HEK293 (cell line): ENCODE data around the gene TEPSIN.
A peak's percentile ranks its signal among the peaks of the same experiment; 100 is the strongest.

ENCODE experiments used
- CTCF ChIA-PET: fragments of 350-600 bp; formaldehyde crosslinking; extraction: SDS; loops from one replicate; lab custom pipeline; 2021; ENCODE audit warnings: antibody characterized with exemption; lab: Yijun Ruan, JAX
- POLR2A ChIA-PET: fragments of 300-600 bp; formaldehyde crosslinking; extraction: SDS; loops from one replicate; lab custom pipeline; 2020; ENCODE audit warnings: antibody characterized with exemption, inconsistent platforms; lab: Yijun Ruan, JAX
- H3K27ac ChIP-seq: fragments of 200-500 bp; sonication (Bioruptor generic); 2 replicates; pipeline ENCODE4 v1.5.1; 2014; ENCODE audit warnings: low read depth, low read length, control low read depth, inconsistent platforms; ENCODE audit errors: extremely low read depth
- H3K36me3 ChIP-seq, 2 experiments: fragments of 200-500 bp in 1 of 2; sonication (Bioruptor generic) in 1 of 2; 1 replicate in 1 of 2; 2 replicates in 1 of 2; pipeline ENCODE4 v1.5.1; 2014 to 2017; ENCODE audit warnings: inconsistent platforms in 2 of 2, low read length in 2 of 2; ENCODE audit not compliant: control insufficient read depth in 2 of 2, insufficient read depth in 1 of 2
- H3K4me1 ChIP-seq: fragments of 200-500 bp; sonication (Bioruptor generic); 2 replicates; pipeline ENCODE4 v1.5.1; 2014; ENCODE audit warnings: mild to moderate bottlenecking, low read length, inconsistent platforms; ENCODE audit not compliant: control insufficient read depth, insufficient read depth
- H3K4me3 ChIP-seq: 2 replicates; pipeline ENCODE4 v1.5.1; 2011; ENCODE audit warnings: low read depth, mild to moderate bottlenecking, control low read depth, low read length, moderate library complexity
- H3K9me3 ChIP-seq: fragments of 200-500 bp; sonication (Bioruptor generic); 2 replicates; pipeline ENCODE4 v1.5.1; 2014; ENCODE audit warnings: low read depth, low read length, inconsistent platforms; ENCODE audit not compliant: control insufficient read depth, insufficient read depth
- CTCF ChIP-seq: fragments of 450-650 bp; formaldehyde crosslinking; IDR thresholded peaks from 2 replicates; pipeline ENCODE4 v1.5.1; 2016; ENCODE audit warnings: missing biosample characterization, missing genetic modification characterization
- EGR2 ChIP-seq: fragments of 450-650 bp; formaldehyde crosslinking; IDR thresholded peaks from 2 replicates; pipeline ENCODE4 v1.5.1; 2016; ENCODE audit warnings: low read depth, missing biosample characterization, missing genetic modification characterization
- ELK4 ChIP-seq: IDR thresholded peaks from 2 replicates; pipeline ENCODE4 v1.6.1; 2011; ENCODE audit warnings: mild to moderate bottlenecking, low read depth, low read length, borderline replicate concordance
- FEZF1 ChIP-seq: fragments of 450-650 bp; formaldehyde crosslinking; IDR thresholded peaks from 2 replicates; pipeline ENCODE4 v1.5.1; 2016; ENCODE audit warnings: missing biosample characterization, missing genetic modification characterization
- HOXC10 ChIP-seq: sonication (generic); formaldehyde crosslinking; IDR thresholded peaks from 2 replicates; pipeline ENCODE4 v1.8.1; 2023; ENCODE audit warnings: mild to moderate bottlenecking, missing genetic modification reagents
- KLF1 ChIP-seq: fragments of 450-650 bp; formaldehyde crosslinking; IDR thresholded peaks from 2 replicates; pipeline ENCODE4 v1.5.1; 2016; ENCODE audit warnings: missing biosample characterization, missing genetic modification characterization
- KLF17 ChIP-seq: fragments of 450-650 bp; formaldehyde crosslinking; IDR thresholded peaks from 2 replicates; pipeline ENCODE4 v1.5.1; 2016; ENCODE audit warnings: missing biosample characterization, missing genetic modification characterization
- KLF8 ChIP-seq: fragments of 450-650 bp; formaldehyde crosslinking; IDR thresholded peaks from 2 replicates; pipeline ENCODE4 v1.5.1; 2016; ENCODE audit warnings: missing biosample characterization, missing genetic modification characterization
- MZF1 ChIP-seq: fragments of 450-650 bp; formaldehyde crosslinking; IDR thresholded peaks from 2 replicates; pipeline ENCODE4 v1.5.1; 2017; ENCODE audit warnings: missing biosample characterization, missing genetic modification characterization, borderline replicate concordance
- ZBTB1 ChIP-seq: fragments of 450-650 bp; formaldehyde crosslinking; IDR thresholded peaks from 2 replicates; pipeline ENCODE4 v1.5.1; 2016; ENCODE audit warnings: missing biosample characterization, missing genetic modification characterization
- ZBTB26 ChIP-seq: fragments of 450-650 bp; formaldehyde crosslinking; optimal IDR thresholded peaks from 2 replicates; pipeline ENCODE3; 2016; ENCODE audit warnings: missing biosample characterization, mild to moderate bottlenecking, missing genetic modification characterization
- ZBTB6 ChIP-seq: fragments of 450-650 bp; formaldehyde crosslinking; IDR thresholded peaks from 2 replicates; pipeline ENCODE4 v1.5.1; 2017; ENCODE audit warnings: missing biosample characterization, missing genetic modification characterization
- ZNF10 ChIP-seq: fragments of 450-650 bp; formaldehyde crosslinking; IDR thresholded peaks from 2 replicates; pipeline ENCODE4 v1.5.1; 2017; ENCODE audit warnings: missing biosample characterization, missing genetic modification characterization
- ZNF350 ChIP-seq: fragments of 450-650 bp; formaldehyde crosslinking; IDR thresholded peaks from 2 replicates; pipeline ENCODE4 v1.5.0; 2017; ENCODE audit warnings: missing biosample characterization, mild to moderate bottlenecking, missing genetic modification characterization
- ZNF37A ChIP-seq: fragments of 450-650 bp; IDR thresholded peaks from 2 replicates; pipeline ENCODE4 v1.5.1; 2018; ENCODE audit warnings: missing biosample characterization, missing genetic modification characterization
- ZNF426 ChIP-seq: fragments of 450-650 bp; formaldehyde crosslinking; IDR thresholded peaks from 2 replicates; pipeline ENCODE4 v1.5.1; 2017; ENCODE audit warnings: missing biosample characterization, missing genetic modification characterization, mild to moderate bottlenecking, inconsistent platforms, moderate library complexity
- ZNF555 ChIP-seq: fragments of 450-650 bp; formaldehyde crosslinking; conservative IDR thresholded peaks from 2 replicates; pipeline ENCODE4 v1.5.1; 2017; ENCODE audit warnings: missing biosample characterization, mild to moderate bottlenecking, missing genetic modification characterization, inconsistent platforms
- ZNF621 ChIP-seq: fragments of 450-650 bp; formaldehyde crosslinking; IDR thresholded peaks from 2 replicates; pipeline ENCODE4 v1.5.1; 2017; ENCODE audit warnings: missing biosample characterization, missing genetic modification characterization
- ZNF623 ChIP-seq: fragments of 450-650 bp; formaldehyde crosslinking; IDR thresholded peaks from 2 replicates; pipeline ENCODE4 v1.5.1; 2016; ENCODE audit warnings: missing biosample characterization, missing genetic modification characterization
- ZNF677 ChIP-seq: fragments of 450-650 bp; IDR thresholded peaks from 2 replicates; pipeline ENCODE4 v1.5.0; 2018; ENCODE audit warnings: missing biosample characterization, mild to moderate bottlenecking, missing genetic modification characterization, moderate library complexity
- ZNF785 ChIP-seq: fragments of 450-650 bp; formaldehyde crosslinking; IDR thresholded peaks from 2 replicates; pipeline ENCODE4 v1.5.1; 2016; ENCODE audit warnings: missing biosample characterization, missing genetic modification characterization
- ZNF830 ChIP-seq: fragments of 450-650 bp; IDR thresholded peaks from 2 replicates; pipeline ENCODE4 v1.5.0; 2018; ENCODE audit warnings: missing biosample characterization, missing genetic modification characterization, low read depth, mild to moderate bottlenecking, moderate library complexity
- ZNF843 ChIP-seq: fragments of 450-650 bp; formaldehyde crosslinking; IDR thresholded peaks from 2 replicates; pipeline ENCODE4 v1.5.1; 2016; ENCODE audit warnings: missing biosample characterization, missing genetic modification characterization

Gene TEPSIN

GRCh38 chr17:81237591-81238489, 1.0 kb downstream of the TEPSIN start:
- CTCF ChIA-PET: interaction anchor here (0.8 to 5.2 kb wide), 6 partner anchors 17 to 140 kb away, joined by 3 to 42 read pairs (median 5); no protein-coding TSS in a partner anchor

GRCh38 chr17:81236784-81237183, 2.1 kb downstream of the TEPSIN start:
- Histone ChIP-seq H3K4me3 (no peak overlapping the region), H3K9me3 (no peaks in the 10 kb centered on the region), H3K4me1 (peaks cover 8% of the 10 kb centered on the region), H3K36me3 (peaks cover 0 to 48% of the 10 kb centered on the region in 2 experiments; a peak in 2 of 3 replicates), H3K27ac (no peak overlapping the region)
- CTCF ChIA-PET: interaction anchor here (0.6 kb wide), 1 partner anchor 107 kb away, joined by 5 read pairs; no protein-coding TSS in a partner anchor
- POLR2A ChIA-PET: interaction anchor here (3.1 kb wide), 1 partner anchor 14 kb away, joined by 55 read pairs; the partner anchor contains the start of gene CEP131
- TF ChIP-seq ZNF830 (tag by site-specific recombination) (no peak), ELK4 (no peak), HOXC10 (CRISPR knock-in tag) (no peak), ZNF426 (tag by site-specific recombination) (no peak), ZNF37A (tag by site-specific recombination) (no peak), CTCF (tag by site-specific recombination) (no peak), ZNF623 (tag by site-specific recombination) (no peak), KLF17 (tag by site-specific recombination) (no peak), ZNF555 (tag by site-specific recombination) (no peak), ZNF10 (tag by site-specific recombination) (no peak), ZBTB1 (no peak), ZNF350 (tag by site-specific recombination) (no peak), ZNF677 (tag by site-specific recombination) (no peak), MZF1 (no peak), ZBTB26 (tag by site-specific recombination) (no peak), ZNF785 (no peak), FEZF1 (tag by site-specific recombination) (no peak), ZBTB6 (tag by site-specific recombination) (no peak), KLF8 (tag by site-specific recombination) (no peak)

More at GRCh38 chr17:81237591-81238489, 1.0 kb downstream of the TEPSIN start:
- Histone ChIP-seq H3K4me1 (peaks cover 8% of the 10 kb centered on the region), H3K9me3 (no peaks in the 10 kb centered on the region), H3K27ac (peak overlapping the region; percentile 58; the same call in 1 of the 2 replicates), H3K4me3 (peak overlapping the region; percentile 80), H3K36me3 (peaks cover 0 to 46% of the 10 kb centered on the region in 2 experiments; a peak in 2 of 3 replicates)
- POLR2A ChIA-PET: interaction anchor here (0.9 to 3.1 kb wide), 10 partner anchors 11 to 472 kb away, joined by 3 to 55 read pairs (median 6); partner anchors contain the start of genes BAHCC1 and CEP131
- TF ChIP-seq ZNF843 (tag by site-specific recombination) (no peak), KLF1 (peak; percentile 61; the same call in 1 of the 2 replicates), EGR2 (no peak), ZNF621 (tag by site-specific recombination) (no peak)
